Omental fat pad (tissue), 4 donors: ENCODE data around the gene OSBPL6. TPM values are rescaled to one million over a fixed set of nuclear protein-coding genes. Genes with fewer than 3 reads are reported as not detected.
A peak's percentile ranks its signal among the peaks of the same experiment; 100 is the strongest.
"Not testable (repeated sequence)": the region's sequence is repeated elsewhere in the genome, so short reads cannot be mapped to it uniquely, and the experiment has no call there.

ENCODE experiments used
- ATAC-seq: fragments of 150-250 bp; one replicate; pipeline ENCODE4 v1.9.1; 2016; ENCODE audit warnings: mild to moderate bottlenecking, moderate library complexity; ENCODE audit not compliant: low FRiP score
- DNase-seq: peaks from one replicate; pipeline ENCODE4 v3.0.0-alpha.2; 2019; ENCODE audit warnings: low spot score
- CTCF ChIP-seq, 3 donors: fragments of 450-650 bp; IDR thresholded peaks; one replicate each; pipeline ENCODE4 v1.5.1; 2016 to 2017; ENCODE audit warnings: antibody characterized with exemption in 3 of 3, mild to moderate bottlenecking in 3 of 3, moderate library complexity in 2 of 3
- total RNA-seq, 4 donors: library from RNA; depleted of rRNA; stranded (reverse); fragments of >200 nt; gene quantifications; one replicate each; pipeline ENCODE4 v1.1.0, GENCODE V29; 2016

The OSBPL6 gene
- total RNA-seq: 1 to 10 TPM; 1.1 to 2.0 (median 1.6) TPM

GRCh38 chr2:178193823-178194599 lies at the start of gene OSBPL6:
Gene OSBPL6, plus strand, starts transcription at chr2:178194512. Its CDS starts 111,673 bp downstream, at chr2:178306185.
- ATAC-seq (peak; percentile 98), DNase-seq (peak; percentile 36)
- TF ChIP-seq CTCF (IDR thresholded peaks at IDR 0.05): no peak

- DNase-seq: no peak
- ATAC-seq: no peak
- no peak for TF ChIP-seq CTCF (IDR thresholded peaks at IDR 0.05)
These were observed 42.3 kb upstream of the OSBPL6 start for GRCh38 chr2:178152033-178152432.

GRCh38 chr2:178152542-178152941 lies 41.8 kb upstream of the OSBPL6 start:
- DNase-seq (no peak), ATAC-seq (no peak)
- TF ChIP-seq CTCF (IDR thresholded peaks at IDR 0.05): no peak

- DNase-seq: no peak
- no peak for ATAC-seq
- TF ChIP-seq CTCF (IDR thresholded peaks at IDR 0.05): no peak
These were observed 41.3 kb upstream of the OSBPL6 start for GRCh38 chr2:178152977-178153376.

GRCh38 chr2:178153878-178154277 lies 40.4 kb upstream of the OSBPL6 start:
- DNase-seq, ATAC-seq: not testable (repeated sequence)

- no peak for DNase-seq
- TF ChIP-seq CTCF (IDR thresholded peaks at IDR 0.05): no peak
- ATAC-seq: no peak
These were observed 38.8 kb upstream of the OSBPL6 start for GRCh38 chr2:178155524-178155923.

GRCh38 chr2:178157574-178157973 lies 36.7 kb upstream of the OSBPL6 start:
- no peak for ATAC-seq
- no peak for DNase-seq
- TF ChIP-seq CTCF (IDR thresholded peaks at IDR 0.05): no peak
